ENCODE data around the gene CSTF1.

GRCh38 chr20:56426926-56427325 is 34.5 kb downstream of the CSTF1 start:
- TF ChIP-seq CTCF (IDR thresholded peaks at IDR 0.05) (no peak), POLR2A (IDR thresholded peaks at IDR 0.05) (no peak)

All from testis (tissue), 2 donors.